Measurements from ENCODE around the gene FZD1. TPM values are rescaled to one million over a fixed set of nuclear protein-coding genes. Genes with fewer than 3 reads are reported as not detected.

The FZD1 gene
- total and polyA plus RNA-seq, 2 of the 4 experiments (the other 2 are of a cell fraction): 3.6 to 6.8 TPM

- Histone ChIP-seq H2BK20ac (ENCODE audit: low read depth, low read length) (no peak overlapping the region), H3K27me3 (ENCODE audit: control insufficient read depth, insufficient read depth, low read length) (peaks cover 2% of the 10 kb centered on the region), H4K8ac (ENCODE audit: low read depth in 2 of 2, low read length in 2 of 2) (no peak overlapping the region), H3K23ac (ENCODE audit: low read depth, low read length) (no peak overlapping the region), H3K4me3 (ENCODE audit: insufficient read depth, low read depth, low read length) (no peak overlapping the region), H3K4ac (ENCODE audit: low read depth, low read length) (no peak overlapping the region), H3K56ac (ENCODE audit: extremely low read depth, insufficient read depth, low read length) (no peak overlapping the region), H2AK5ac (ENCODE audit: low read depth, low read length) (no peak overlapping the region), H3K36me3 (ENCODE audit: control insufficient read depth, insufficient read depth, low read length) (no peaks in the 10 kb centered on the region), H2AK9ac (replicated peaks; ENCODE audit: low read depth, low read length, poor library complexity) (no peak overlapping the region), H2BK5ac (ENCODE audit: low read depth, low read length, poor library complexity, severe bottlenecking) (no peak overlapping the region), H3K4me2 (ENCODE audit: low read depth, low read length) (no peak overlapping the region), H3K9ac (ENCODE audit: low read depth, low read length) (no peak overlapping the region), H2BK15ac (ENCODE audit: low read depth, low read length) (no peak overlapping the region), H3K18ac (ENCODE audit: low read depth, low read length) (no peak overlapping the region), H3K14ac (replicated peaks; ENCODE audit: low read depth, low read length) (no peak overlapping the region), H3K9me3 (ENCODE audit: control insufficient read depth, insufficient read depth, low read length) (no peaks in the 10 kb centered on the region), H4K20me1 (ENCODE audit: insufficient read depth, low read length) (no peaks in the 10 kb centered on the region), H4K5ac (ENCODE audit: low read depth, low read length) (no peak overlapping the region), H2BK120ac (ENCODE audit: low read depth, low read length) (no peak overlapping the region), H2AFZ (replicated peaks; ENCODE audit: low read length, poor library complexity) (no peak overlapping the region), H3K27ac (ENCODE audit: insufficient read depth, low read length) (no peak overlapping the region), H4K91ac (ENCODE audit: insufficient read depth, low read depth, low read length) (no peak overlapping the region), H3K79me1 (ENCODE audit: low read depth in 1 of 2, low read length in 2 of 2) (no peaks in the 10 kb centered on the region), H3K9me1 (ENCODE audit: insufficient read depth, low read length) (no peaks in the 10 kb centered on the region), H3K4me1 (ENCODE audit: control insufficient read depth, insufficient read depth, low read length) (no peaks in the 10 kb centered on the region)
- no CpG with 5 or more reads among the region's 4 CpGs for WGBS, 2 experiments (ENCODE audit: extremely low coverage in 2 of 2, insufficient read length in 1 of 2)
- no peak for TF ChIP-seq MAFK (IDR thresholded peaks at IDR 0.05; ENCODE audit: low read depth, low read length)
- no peak for TF ChIP-seq NFE2L2 (IDR thresholded peaks at IDR 0.05; ENCODE audit: low read depth, low read length)
- no peak for TF ChIP-seq SMC3 (IDR thresholded peaks at IDR 0.05; ENCODE audit: low read depth, low read length)
- no peak for TF ChIP-seq USF2 (IDR thresholded peaks at IDR 0.05; ENCODE audit: low read depth, low read length)
- TF ChIP-seq ELK1 (IDR thresholded peaks at IDR 0.05; ENCODE audit: borderline replicate concordance, low read depth, low read length): no peak
- TF ChIP-seq MXI1 (IDR thresholded peaks at IDR 0.05; ENCODE audit: borderline replicate concordance, low read depth, low read length): no peak
- TF ChIP-seq FOS (IDR thresholded peaks at IDR 0.05; ENCODE audit: low read depth, low read length): no peak
- TF ChIP-seq MAZ (IDR thresholded peaks at IDR 0.05; ENCODE audit: borderline replicate concordance, low read depth, low read length): no peak
- TF ChIP-seq CTCF (conservative IDR thresholded peaks at IDR 0.05; ENCODE audit: low read depth, low read length): no peak
- ATAC-seq (ENCODE audit: low read depth) (no peak), DNase-seq (no peak)
- ChIA-PET CTCF (no interaction called here), POLR2A (ENCODE audit: unreplicated experiment) (no interaction called here)
- BruUV-seq (replicated peaks): no TSS peak
- in situ Hi-C loops (cut with MboI; ENCODE audit: low sequenced_read_pairs) (no loop called here), dilution Hi-C loops (cut with HindIII; ENCODE audit: low sequenced_read_pairs, unreplicated experiment) (no loop called here), intact Hi-C loops (cut with micrococcal nuclease) (no loop called here)
Observed at GRCh38 chr7:91320366-91321078, 56.3 kb downstream of the FZD1 start.
